ENCODE results near the gene SCMH1. TPM values are rescaled to one million over a fixed set of nuclear protein-coding genes. Genes with fewer than 3 reads are reported as not detected.
A peak's percentile ranks its signal among the peaks of the same experiment; 100 is the strongest.
"Not testable (repeated sequence)": the region's sequence is repeated elsewhere in the genome, so short reads cannot be mapped to it uniquely, and the experiment has no call there.

The SCMH1 gene
- total RNA-seq, 1 donor from 2014 or later, result 5.0 TPM

GRCh38 chr1:41200728-41201127 lies 41.4 kb downstream of the SCMH1 start:
- Histone ChIP-seq H3K36me3 (ENCODE audit: control insufficient read depth, insufficient read depth, low read length) (no peaks in the 10 kb centered on the region), H3K27me3 (ENCODE audit: control insufficient read depth, insufficient read depth, low read length) (no peaks in the 10 kb centered on the region), H3K4me3 (ENCODE audit: low read depth, low read length) (no peak overlapping the region)
- no peak for TF ChIP-seq CTCF (IDR thresholded peaks at IDR 0.05; ENCODE audit: insufficient read depth, low read length, severe bottlenecking)
- DNase-seq (ENCODE audit: low read depth) (no peak), FAIRE-seq (no peak)

DNA sequence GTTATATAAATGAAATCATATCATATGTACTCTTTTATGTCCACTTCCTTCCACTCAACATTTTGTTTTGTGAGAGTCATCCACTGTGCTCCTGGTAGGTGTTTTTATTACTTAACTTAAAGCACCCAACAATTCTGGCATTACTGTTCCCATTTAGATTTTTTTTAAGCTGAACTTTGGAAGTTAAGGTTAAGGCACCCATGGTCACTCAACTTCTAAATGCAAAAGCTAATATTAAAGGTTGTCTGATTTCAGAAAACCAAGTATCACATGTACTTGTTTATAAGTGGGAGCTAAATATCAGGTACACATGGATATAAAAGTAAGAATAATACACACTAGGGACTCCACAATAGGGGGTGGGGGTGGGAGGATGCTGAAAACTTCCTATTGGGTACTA lies 42.7 kb downstream of the SCMH1 start:
- no peak for TF ChIP-seq CTCF (IDR thresholded peaks at IDR 0.05; ENCODE audit: insufficient read depth, low read length, severe bottlenecking)
- H3K36me3 ChIP-seq (ENCODE audit: control insufficient read depth, insufficient read depth, low read length), result no peaks in the 10 kb centered on the region
- FAIRE-seq (no peak), DNase-seq (ENCODE audit: low read depth) (no peak)
- H3K4me3 ChIP-seq (ENCODE audit: low read depth, low read length), result no peak overlapping the region
- H3K27me3 ChIP-seq (ENCODE audit: control insufficient read depth, insufficient read depth, low read length), result no peaks in the 10 kb centered on the region

- Histone ChIP-seq H3K27me3 (ENCODE audit: control insufficient read depth, insufficient read depth, low read length) (no peaks in the 10 kb centered on the region), H3K36me3 (ENCODE audit: control insufficient read depth, insufficient read depth, low read length) (no peaks in the 10 kb centered on the region), H3K4me3 (ENCODE audit: low read depth, low read length) (no peak overlapping the region)
- TF ChIP-seq CTCF (IDR thresholded peaks at IDR 0.05; ENCODE audit: insufficient read depth, low read length, severe bottlenecking), result no peak
- no peak for DNase-seq (ENCODE audit: low read depth)
- FAIRE-seq, result peak; percentile 32
Measured at GRCh38 chr1:41192456-41193178, 49.5 kb downstream of the SCMH1 start.

GRCh38 chr1:41184446-41184845 lies 57.7 kb downstream of the SCMH1 start:
- TF ChIP-seq CTCF (IDR thresholded peaks at IDR 0.05; ENCODE audit: insufficient read depth, low read length, severe bottlenecking), result no peak
- Histone ChIP-seq H3K27me3 (ENCODE audit: control insufficient read depth, insufficient read depth, low read length) (no peaks in the 10 kb centered on the region), H3K4me3 (ENCODE audit: low read depth, low read length) (no peak overlapping the region), H3K36me3 (ENCODE audit: control insufficient read depth, insufficient read depth, low read length) (no peaks in the 10 kb centered on the region)
- DNase-seq (ENCODE audit: low read depth), result no peak
- no peak for FAIRE-seq

GRCh38 chr1:41178230-41178629 lies 63.9 kb downstream of the SCMH1 start:
- not testable (repeated sequence) for H3K4me3 ChIP-seq (ENCODE audit: low read depth, low read length); H3K36me3 ChIP-seq (ENCODE audit: control insufficient read depth, insufficient read depth, low read length); FAIRE-seq; DNase-seq (ENCODE audit: low read depth); H3K27me3 ChIP-seq (ENCODE audit: control insufficient read depth, insufficient read depth, low read length)

DNA sequence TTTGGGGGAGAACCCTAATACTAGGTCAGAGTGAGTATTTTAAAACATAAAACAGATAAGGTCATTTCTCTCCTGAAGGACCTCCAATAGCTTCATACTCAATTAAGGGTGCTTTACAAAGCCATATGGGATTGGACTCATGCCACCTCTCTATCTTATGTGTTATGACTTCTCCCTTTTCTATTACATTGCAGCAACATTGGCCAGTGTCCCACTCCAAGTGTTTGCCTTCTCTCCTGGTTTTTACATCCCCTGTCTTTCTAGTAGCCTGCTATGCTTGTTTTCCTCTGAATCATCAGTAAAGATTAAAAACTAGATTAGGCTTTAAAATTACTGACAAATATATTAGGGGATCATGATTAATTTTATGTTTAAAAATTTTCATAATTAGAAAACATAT lies 66.6 kb downstream of the SCMH1 start:
- no peaks in the 10 kb centered on the region for H3K36me3 ChIP-seq (ENCODE audit: control insufficient read depth, insufficient read depth, low read length)
- H3K4me3 ChIP-seq (ENCODE audit: low read depth, low read length), result no peak overlapping the region
- no peaks in the 10 kb centered on the region for H3K27me3 ChIP-seq (ENCODE audit: control insufficient read depth, insufficient read depth, low read length)
- no peak for FAIRE-seq
- no peak for TF ChIP-seq CTCF (IDR thresholded peaks at IDR 0.05; ENCODE audit: insufficient read depth, low read length, severe bottlenecking)
- no peak for DNase-seq (ENCODE audit: low read depth)
